OCI-LY3 (cell line): ENCODE data around the gene STH.

Experiments
- H2AFZ ChIP-seq: fragments of 200-600, 300-600 bp; shearing (Covaris generic); 2 replicates; pipeline ENCODE4 v1.6.0; 2014; ENCODE audit warnings: antibody characterized with exemption, low read depth, low read length
- H3K27ac ChIP-seq: fragments of 200-600, 300-600 bp; sonication (generic); 2 replicates; pipeline ENCODE4 v1.5.1; 2014; ENCODE audit warnings: mild to moderate bottlenecking, low read length, moderate library complexity, mixed read lengths
- H3K27me3 ChIP-seq: fragments of 200-600, 300-600 bp; sonication (generic); 2 replicates; pipeline ENCODE4 v1.6.1; 2014; ENCODE audit warnings: low read depth, low read length, mixed read lengths
- H3K36me3 ChIP-seq: fragments of 200-600, 300-600 bp; sonication (generic); replicated peaks from 2 replicates; pipeline ENCODE3; 2014; ENCODE audit warnings: low read depth, low read length, mixed read lengths
- H3K4me1 ChIP-seq: fragments of 300-600, 200-600 bp; sonication (generic); 2 replicates; pipeline ENCODE4 v1.6.1; 2014; ENCODE audit warnings: low read length, mixed read lengths
- H3K4me2 ChIP-seq: fragments of 200-600, 300-600 bp; sonication (generic); 2 replicates; pipeline ENCODE4 v1.6.1; 2014; ENCODE audit warnings: low read length, mixed read lengths
- H3K4me3 ChIP-seq: fragments of 300-600, 200-600 bp; sonication (generic); 2 replicates; pipeline ENCODE4 v1.5.1; 2014; ENCODE audit warnings: antibody characterized with exemption, mild to moderate bottlenecking, low read length, moderate library complexity
- H3K79me2 ChIP-seq: fragments of 300-600, 200-600 bp; shearing (Covaris generic); 2 replicates; pipeline ENCODE4 v1.6.1; 2014; ENCODE audit warnings: mild to moderate bottlenecking, low read length, mixed read lengths
- H3K9ac ChIP-seq: fragments of 300-600, 200-600 bp; shearing (Covaris generic); 2 replicates; pipeline ENCODE4 v1.6.0; 2014; ENCODE audit warnings: mild to moderate bottlenecking, low read length, moderate library complexity
- H3K9me3 ChIP-seq: fragments of 200-600, 300-600 bp; shearing (Covaris generic); 2 replicates; pipeline ENCODE4 v1.6.1; 2014; ENCODE audit warnings: low read length, mixed read lengths; ENCODE audit not compliant: insufficient read depth
- H4K20me1 ChIP-seq: fragments of 200-600, 300-600 bp; sonication (generic); 2 replicates; pipeline ENCODE4 v1.6.1; 2016; ENCODE audit warnings: low read length, mixed read lengths; ENCODE audit not compliant: insufficient read depth
- CTCF ChIP-seq: fragments of 200-600, 300-600 bp; sonication (generic); IDR thresholded peaks from 2 replicates; pipeline ENCODE4 v1.5.1; 2014; ENCODE audit warnings: antibody characterized with exemption, low read length, low read depth
- EZH2phosphoT487 ChIP-seq: fragments of 200-600 bp; shearing (Covaris generic); IDR thresholded peaks from 2 replicates; pipeline ENCODE4 v1.6.1; 2018; ENCODE audit warnings: antibody characterized with exemption, mixed run types, low read depth

Gene STH

DNA sequence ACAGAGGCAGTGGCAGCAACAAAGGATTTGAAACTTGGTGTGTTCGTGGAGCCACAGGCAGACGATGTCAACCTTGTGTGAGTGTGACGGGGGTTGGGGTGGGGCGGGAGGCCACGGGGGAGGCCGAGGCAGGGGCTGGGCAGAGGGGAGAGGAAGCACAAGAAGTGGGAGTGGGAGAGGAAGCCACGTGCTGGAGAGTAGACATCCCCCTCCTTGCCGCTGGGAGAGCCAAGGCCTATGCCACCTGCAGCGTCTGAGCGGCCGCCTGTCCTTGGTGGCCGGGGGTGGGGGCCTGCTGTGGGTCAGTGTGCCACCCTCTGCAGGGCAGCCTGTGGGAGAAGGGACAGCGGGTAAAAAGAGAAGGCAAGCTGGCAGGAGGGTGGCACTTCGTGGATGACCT, 25.5 kb downstream of the STH start:
- no peak for TF ChIP-seq CTCF
- TF ChIP-seq EZH2phosphoT487 = no peak
- H3K79me2 ChIP-seq = no peaks in the 10 kb centered on the region
- peaks cover 4% of the 10 kb centered on the region; the same call in 1 of the 2 replicates for H3K4me1 ChIP-seq
- H2AFZ ChIP-seq = no peak overlapping the region
- no peaks in the 10 kb centered on the region for H3K27me3 ChIP-seq
- H3K27ac ChIP-seq = no peak overlapping the region
- no peak overlapping the region for H3K4me3 ChIP-seq
- no peaks in the 10 kb centered on the region for H3K9me3 ChIP-seq
- no peak overlapping the region for H3K4me2 ChIP-seq
- H3K36me3 ChIP-seq = peaks cover 6% of the 10 kb centered on the region
- no peak overlapping the region for H3K9ac ChIP-seq
- peaks cover 5% of the 10 kb centered on the region; the same call in 1 of the 2 replicates for H4K20me1 ChIP-seq

DNA sequence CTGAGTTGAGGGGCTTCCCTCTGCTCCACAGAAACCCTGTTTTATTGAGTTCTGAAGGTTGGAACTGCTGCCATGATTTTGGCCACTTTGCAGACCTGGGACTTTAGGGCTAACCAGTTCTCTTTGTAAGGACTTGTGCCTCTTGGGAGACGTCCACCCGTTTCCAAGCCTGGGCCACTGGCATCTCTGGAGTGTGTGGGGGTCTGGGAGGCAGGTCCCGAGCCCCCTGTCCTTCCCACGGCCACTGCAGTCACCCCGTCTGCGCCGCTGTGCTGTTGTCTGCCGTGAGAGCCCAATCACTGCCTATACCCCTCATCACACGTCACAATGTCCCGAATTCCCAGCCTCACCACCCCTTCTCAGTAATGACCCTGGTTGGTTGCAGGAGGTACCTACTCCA, 26.0 kb downstream of the STH start:
- Histone ChIP-seq H3K27me3 (no peaks in the 10 kb centered on the region), H3K4me1 (peaks cover 3% of the 10 kb centered on the region; the same call in 1 of the 2 replicates), H3K79me2 (no peaks in the 10 kb centered on the region), H3K27ac (no peak overlapping the region), H4K20me1 (peaks cover 5% of the 10 kb centered on the region; the same call in 1 of the 2 replicates), H3K36me3 (peaks cover 6% of the 10 kb centered on the region), H3K9ac (no peak overlapping the region), H2AFZ (no peak overlapping the region), H3K4me2 (no peak overlapping the region), H3K9me3 (no peaks in the 10 kb centered on the region), H3K4me3 (no peak overlapping the region)
- TF ChIP-seq CTCF (no peak), EZH2phosphoT487 (no peak)

DNA sequence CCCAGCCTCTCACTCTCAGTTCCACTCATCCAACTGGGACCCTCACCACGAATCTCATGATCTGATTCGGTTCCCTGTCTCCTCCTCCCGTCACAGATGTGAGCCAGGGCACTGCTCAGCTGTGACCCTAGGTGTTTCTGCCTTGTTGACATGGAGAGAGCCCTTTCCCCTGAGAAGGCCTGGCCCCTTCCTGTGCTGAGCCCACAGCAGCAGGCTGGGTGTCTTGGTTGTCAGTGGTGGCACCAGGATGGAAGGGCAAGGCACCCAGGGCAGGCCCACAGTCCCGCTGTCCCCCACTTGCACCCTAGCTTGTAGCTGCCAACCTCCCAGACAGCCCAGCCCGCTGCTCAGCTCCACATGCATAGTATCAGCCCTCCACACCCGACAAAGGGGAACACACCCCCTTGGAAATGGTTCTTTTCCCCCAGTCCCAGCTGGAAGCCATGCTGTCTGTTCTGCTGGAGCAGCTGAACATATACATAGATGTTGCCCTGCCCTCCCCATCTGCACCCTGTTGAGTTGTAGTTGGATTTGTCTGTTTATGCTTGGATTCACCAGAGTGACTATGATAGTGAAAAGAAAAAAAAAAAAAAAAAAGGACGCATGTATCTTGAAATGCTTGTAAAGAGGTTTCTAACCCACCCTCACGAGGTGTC, 26.6 kb downstream of the STH start:
- no peaks in the 10 kb centered on the region for H3K79me2 ChIP-seq
- H3K9me3 ChIP-seq = no peaks in the 10 kb centered on the region
- H3K4me2 ChIP-seq = no peak overlapping the region
- peaks cover 5% of the 10 kb centered on the region; the same call in 1 of the 2 replicates for H4K20me1 ChIP-seq
- no peak overlapping the region for H3K27ac ChIP-seq
- no peaks in the 10 kb centered on the region for H3K4me1 ChIP-seq
- no peak overlapping the region for H3K9ac ChIP-seq
- no peak for TF ChIP-seq CTCF
- no peak for TF ChIP-seq EZH2phosphoT487
- peaks cover 10% of the 10 kb centered on the region for H3K36me3 ChIP-seq
- H2AFZ ChIP-seq = no peak overlapping the region
- H3K4me3 ChIP-seq = no peak overlapping the region
- H3K27me3 ChIP-seq = no peaks in the 10 kb centered on the region

GRCh38 chr17:46026166-46027047, 27.4 kb downstream of the STH start:
- H3K79me2 ChIP-seq = no peaks in the 10 kb centered on the region
- H3K4me1 ChIP-seq = no peaks in the 10 kb centered on the region
- H3K9ac ChIP-seq = no peak overlapping the region
- H3K9me3 ChIP-seq = no peaks in the 10 kb centered on the region
- no peak overlapping the region for H3K4me3 ChIP-seq
- peaks cover 18% of the 10 kb centered on the region for H3K36me3 ChIP-seq
- no peak overlapping the region for H3K4me2 ChIP-seq
- no peak overlapping the region for H2AFZ ChIP-seq
- H3K27me3 ChIP-seq = no peaks in the 10 kb centered on the region
- H3K27ac ChIP-seq = no peak overlapping the region
- peaks cover 5% of the 10 kb centered on the region; the same call in 1 of the 2 replicates for H4K20me1 ChIP-seq
- no peak for TF ChIP-seq CTCF
- no peak for TF ChIP-seq EZH2phosphoT487
